Measurements from ENCODE around the gene SS18L1.
A peak's percentile ranks its signal among the peaks of the same experiment; 100 is the strongest.
"Not testable (repeated sequence)": the region's sequence is repeated elsewhere in the genome, so short reads cannot be mapped to it uniquely, and the experiment has no call there.

SS18L1 gene

DNA sequence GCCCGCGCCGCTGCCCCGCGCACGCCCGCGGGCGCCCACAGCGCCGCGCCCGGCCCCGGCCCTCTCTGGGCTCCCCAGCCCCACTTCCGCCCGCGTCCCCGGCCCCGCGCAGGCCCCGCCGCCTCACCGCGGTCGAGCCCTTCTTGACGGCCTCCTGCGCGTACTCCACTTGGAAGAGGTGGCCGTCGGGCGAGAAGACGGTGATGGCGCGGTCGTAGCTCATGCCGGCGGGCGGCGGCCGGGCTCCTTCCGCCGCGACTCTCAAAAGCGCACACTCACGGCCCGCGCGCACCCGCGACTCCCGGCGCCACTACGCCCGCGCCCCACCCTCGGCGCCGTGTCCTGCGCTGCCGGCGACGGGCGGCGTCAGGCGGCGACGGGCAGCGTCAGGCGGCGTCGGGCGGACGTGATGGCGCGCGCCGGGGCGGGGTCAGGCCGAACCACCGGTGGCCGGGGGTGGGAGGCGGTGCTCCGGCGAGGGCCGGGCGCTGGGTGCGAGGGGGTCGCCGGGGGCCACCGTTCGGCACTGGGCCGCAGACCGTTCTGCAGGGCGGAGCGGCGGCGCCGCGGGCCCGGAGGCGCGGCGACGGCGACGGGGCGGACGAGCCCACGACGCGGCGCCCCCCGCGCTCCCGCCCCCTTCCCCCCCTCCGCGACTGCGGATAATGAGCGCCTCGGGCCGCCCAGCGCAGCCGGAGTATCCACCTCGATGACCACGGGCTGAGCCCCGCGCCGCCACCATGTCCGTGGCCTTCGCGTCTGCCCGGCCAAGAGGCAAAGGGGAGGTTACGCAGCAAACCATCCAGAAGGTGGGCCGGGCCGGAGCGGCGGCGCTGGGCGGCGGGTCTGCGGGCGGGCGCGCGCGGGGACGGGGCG lies at the start of gene SS18L1, which contains the start of gene PSMA7:
Gene SS18L1, plus strand, starts transcription at position 689 of the 876 bp plus-strand sequence. Its CDS starts 52 bp downstream, at position 741.
Gene PSMA7, minus strand, starts transcription at position 314 of the 876 bp plus-strand sequence. Its CDS starts 91 bp downstream, at position 223.
- peak; percentile 96 for DNase-seq

DNA sequence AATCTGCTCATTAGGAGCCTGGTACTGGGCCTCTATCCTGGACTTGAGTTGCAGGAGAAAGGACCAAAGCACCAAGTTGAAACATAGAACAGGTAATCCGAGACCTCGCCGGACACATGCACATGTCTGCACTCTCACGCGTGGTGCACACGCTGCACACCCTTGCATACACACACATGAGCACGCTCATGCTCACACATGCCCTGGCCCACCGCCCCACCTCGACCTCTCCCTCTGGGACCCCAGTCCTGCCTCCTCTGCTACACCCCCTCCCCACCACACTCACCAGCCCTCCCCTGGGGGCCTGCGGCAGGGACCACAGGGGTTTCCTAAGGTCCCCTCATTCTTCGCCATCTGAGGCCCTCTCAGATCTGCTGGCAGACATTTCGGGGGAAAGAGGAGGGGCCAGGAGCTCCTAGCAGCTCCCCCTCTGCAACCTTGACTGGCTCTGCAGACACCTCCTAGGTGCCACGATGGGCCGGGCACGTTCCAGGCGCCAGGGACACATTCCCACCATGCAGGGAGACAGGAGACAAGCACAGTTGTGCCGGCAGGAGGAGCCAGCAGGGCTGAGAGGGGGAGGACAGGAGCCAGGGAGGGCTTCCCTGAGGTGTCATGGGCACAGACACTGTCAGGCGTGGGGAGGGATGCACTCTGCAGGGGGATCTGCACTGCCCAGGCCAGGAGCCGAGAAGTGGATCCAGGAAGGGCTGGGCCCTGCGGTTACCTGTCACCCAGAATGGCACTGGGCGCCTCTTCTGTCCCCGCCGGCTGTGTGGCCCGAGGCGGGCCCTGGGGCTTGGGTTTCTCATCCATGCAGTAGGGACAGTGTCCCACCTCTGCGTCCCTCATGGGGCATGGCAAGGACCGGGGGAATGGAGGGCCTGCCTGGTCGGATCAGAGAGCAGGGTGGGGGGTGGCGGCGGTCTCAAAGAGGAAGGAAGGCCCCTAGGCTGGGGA lies 46.9 kb upstream of the SS18L1 start:
- no peak for DNase-seq

DNA sequence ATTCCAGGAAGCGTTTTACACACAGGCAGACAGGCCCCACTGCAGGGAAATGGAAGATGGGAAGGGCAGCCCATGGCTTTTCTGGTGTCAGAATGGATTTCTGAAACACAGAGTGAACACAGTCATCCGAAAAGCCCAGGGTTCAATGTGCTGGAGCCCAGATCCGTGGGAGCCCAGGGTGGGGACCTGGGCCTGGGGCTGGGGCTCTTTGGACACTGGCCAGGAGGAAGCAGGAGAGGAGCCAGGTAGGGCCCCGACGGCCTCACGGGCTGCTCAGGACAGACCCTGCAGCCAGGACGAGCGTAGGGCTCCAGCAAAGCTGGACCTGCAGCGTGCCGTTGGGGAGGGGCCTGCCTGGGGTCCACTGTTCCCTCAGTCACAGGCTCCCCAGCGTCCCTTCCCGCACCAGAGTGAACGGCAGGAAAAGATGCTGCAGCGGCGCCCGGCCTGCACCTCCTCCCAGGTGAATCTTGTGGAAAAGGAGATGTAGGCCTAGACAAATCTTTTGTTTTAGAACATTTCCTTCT lies 45.6 kb upstream of the SS18L1 start:
- DNase-seq = no peak

- DNase-seq = no peak
Observed at GRCh38 chr20:62101078-62101477, 42.5 kb upstream of the SS18L1 start.

- no peak for DNase-seq
Observed at GRCh38 chr20:62103508-62104233, 39.9 kb upstream of the SS18L1 start.

DNA sequence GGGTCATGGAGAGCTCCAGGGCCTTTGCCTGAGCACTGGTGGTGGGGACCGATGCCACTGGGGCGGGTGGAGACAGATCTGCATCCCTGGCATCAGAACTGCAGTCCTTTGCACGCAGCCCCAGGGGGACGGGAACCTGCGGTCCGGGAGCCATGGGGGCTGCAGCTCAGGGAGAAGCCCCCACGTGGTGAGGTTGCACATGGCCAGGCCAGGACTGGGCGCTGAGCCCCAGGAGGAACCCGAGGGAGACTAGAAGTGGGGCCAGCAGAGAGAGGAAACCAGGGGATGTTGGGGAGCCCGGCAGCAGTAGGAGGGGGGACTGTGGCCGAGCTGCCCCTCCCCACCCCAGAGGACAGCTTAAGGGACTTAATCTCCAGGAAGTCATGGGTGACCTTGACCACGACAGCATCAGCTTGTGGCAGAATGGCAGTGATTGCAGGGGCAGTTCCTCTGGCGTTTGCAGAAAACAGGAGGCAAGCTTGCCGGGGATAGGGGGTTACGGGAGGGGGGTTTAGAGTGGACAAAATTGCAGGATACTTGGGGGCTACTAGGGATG lies 39.3 kb upstream of the SS18L1 start:
- no peak for DNase-seq

DNA sequence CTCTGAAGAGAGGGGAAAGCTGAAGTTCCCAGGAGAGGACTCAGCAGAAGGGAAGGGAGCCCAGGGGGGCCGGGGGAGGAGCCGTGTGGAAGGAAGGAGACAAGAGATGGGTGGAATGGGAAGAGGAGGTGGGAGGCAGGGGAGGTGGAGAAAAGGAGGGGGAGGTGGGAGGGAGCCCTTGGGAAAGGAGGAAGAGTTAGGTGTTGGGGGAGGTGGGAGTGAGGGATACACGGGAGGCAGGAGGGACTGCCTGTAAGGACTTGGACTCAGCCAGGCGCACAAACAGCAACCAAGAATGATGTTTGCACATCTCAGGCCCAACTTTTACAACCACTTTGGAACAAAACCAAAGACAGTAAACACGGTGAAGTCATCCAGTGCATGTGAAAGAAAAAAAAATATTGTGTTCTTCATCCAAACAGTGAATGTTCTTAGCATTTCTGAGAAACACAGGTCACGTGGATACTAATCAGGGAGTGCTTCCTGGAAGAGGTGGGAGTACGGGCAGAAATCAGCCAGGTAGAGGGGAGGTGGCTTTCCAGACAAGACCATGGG lies 38.7 kb upstream of the SS18L1 start:
- no peak for DNase-seq

DNA sequence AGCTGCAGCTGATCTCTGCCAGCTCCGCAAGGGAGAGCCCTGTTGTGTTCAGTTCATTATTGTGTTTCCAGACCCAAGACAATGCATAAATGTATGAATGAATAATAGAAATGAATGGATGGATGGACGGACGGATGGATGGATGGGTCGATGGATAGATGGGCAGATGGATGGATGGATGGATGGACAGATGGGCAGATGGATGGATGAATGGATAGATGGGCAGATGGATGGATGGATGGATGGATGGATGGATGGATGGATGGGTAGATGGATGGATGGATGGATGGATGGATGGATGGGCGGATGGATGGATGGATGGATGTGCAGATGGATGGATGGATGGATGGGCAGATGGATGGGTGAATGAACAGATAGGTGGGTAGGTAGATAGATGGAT lies 38.0 kb upstream of the SS18L1 start:
- DNase-seq = no peak

DNA sequence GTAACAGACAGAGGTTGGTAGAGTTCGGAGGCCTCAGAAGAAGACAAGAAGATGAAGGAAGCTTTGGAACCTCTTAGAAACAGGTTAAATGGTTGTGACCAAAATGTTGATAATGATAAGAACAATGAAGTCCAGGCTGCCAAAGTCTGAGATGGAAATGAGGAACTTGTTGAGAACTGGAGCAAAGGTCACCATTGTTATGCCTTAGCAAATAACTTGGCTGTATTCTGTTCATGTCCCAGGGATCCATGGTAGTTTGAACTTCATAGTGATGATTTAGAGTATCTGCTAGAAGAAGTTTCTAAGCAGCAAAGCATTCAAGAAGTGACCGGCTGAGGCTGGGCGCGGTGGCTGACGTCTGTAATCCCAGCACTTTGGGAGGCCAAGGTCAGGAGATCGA lies 32.4 kb upstream of the SS18L1 start:
- DNase-seq = peak; percentile 18

GRCh38 chr20:62112368-62112767 lies 31.2 kb upstream of the SS18L1 start:
- no peak for DNase-seq

DNA sequence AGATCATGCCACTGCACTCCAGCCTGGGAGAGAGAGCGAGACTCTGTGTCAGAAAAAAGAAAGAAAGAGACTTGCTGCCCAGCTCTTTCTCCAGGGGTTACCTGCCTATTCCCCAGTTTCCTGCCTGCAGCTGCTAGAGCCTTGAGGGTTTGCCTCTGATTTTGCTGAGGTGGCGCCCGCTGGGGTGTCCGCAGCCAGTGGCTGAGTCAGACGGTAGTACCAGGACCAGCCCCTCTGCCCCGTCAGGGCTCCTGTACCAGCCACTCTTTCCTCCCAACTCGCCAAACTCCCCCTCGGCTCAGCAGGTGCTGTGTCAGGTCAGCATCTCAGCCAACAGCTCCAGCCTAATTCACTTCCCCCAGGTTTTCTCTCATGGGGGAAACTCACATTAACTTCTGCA lies 28.7 kb upstream of the SS18L1 start:
- no peak for DNase-seq

DNA sequence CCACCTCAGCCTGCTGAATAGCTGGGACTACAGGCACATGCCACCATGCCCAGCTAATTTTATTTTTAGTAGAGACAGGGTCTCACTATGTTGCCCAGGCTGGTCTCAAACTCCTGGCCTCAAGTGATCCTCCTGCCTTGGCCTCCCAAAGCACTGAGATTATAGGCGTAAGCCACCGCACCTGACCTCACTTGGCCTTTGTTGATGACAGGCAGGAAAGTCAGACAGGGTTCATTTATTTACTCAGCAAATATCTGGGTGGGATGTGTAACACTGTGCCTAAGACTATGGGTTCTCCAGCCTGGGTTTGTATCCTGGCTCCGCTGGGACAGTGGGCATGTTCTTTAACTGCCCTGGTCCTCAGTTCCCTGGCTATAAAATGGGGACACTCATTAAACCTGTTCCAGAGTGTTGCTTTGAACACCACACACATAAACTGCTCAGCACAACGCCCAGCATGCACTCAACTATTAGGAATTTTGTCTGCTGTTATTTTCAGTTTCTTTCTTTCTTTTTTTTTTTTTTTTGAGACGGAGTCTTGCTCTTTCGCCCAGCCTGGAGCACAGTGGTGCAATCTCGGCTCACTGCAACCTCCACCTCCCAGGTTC lies 27.7 kb upstream of the SS18L1 start:
- DNase-seq = not testable (repeated sequence)

DNA sequence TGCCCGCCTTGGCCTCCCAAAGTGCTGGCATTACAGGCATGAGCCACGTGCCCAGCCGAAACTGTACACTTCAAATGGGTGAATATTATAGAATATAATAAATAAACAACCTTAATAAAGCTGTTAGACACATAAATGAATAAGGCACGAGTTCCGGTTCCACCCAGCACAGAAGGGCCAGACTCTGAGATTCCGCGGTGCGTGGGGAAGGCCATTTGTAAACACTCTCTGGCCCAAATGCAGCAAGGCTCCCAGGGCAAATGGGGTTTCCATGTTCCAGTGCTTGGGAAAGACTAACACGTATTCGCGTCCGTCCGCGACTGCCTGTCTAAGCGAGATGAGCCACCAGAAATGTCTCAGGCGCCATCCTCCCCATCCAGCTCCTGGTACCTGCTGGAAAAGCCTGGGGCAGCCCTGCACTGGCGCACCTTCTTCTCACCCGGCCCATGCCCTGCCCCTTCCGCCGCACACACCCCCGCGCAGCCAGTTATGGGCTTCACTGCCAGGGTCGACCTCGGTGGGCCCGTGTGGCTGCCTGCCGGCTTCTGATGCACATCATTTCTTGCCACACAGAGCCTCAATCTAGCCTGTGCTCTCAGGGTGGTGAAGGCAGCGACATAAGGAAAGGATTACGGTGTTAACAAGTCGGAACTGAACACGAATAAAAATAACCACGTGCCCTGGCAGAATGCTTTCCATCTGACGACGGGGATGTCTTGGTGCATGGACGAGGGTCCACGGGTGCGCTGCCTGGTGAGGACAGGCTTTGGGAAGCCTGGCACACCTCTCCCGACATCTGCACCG lies 26.8 kb upstream of the SS18L1 start:
- DNase-seq = no peak

DNA sequence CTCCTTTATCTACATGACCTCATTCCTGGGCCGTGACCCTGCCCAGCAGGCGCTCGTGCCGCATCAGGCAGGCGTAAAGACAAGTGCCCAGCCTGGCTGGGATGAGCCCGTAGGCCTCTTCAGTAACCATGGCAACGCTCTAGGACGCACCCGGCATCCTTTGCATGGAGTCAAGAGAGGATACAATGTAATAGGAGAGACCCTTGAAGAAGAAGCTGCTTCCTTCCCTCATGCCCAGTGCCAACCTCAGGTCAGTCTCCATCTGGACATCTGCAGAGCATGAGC lies 26.3 kb upstream of the SS18L1 start:
- peak; percentile 28 for DNase-seq

DNA sequence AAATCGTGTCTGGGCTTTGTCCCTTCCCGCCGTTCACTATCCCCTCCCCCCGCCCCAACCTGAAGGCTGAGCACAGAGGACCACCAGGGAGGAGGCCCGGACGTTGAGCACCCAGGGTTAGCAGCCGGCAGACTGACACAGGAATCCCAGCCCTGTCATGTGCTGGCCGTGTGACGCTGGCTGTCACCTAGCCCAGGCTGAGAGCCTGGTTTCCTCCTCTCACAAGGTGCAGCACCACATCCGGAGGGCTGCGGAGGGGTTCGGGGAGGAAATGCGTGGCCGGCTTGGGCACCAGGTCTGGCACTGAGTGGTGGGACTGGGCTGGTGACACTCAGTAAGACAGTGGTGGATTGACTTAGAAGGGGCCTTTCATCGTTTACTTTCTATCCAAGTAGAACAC lies 25.9 kb upstream of the SS18L1 start:
- peak; percentile 42 for DNase-seq

- DNase-seq = no peak
Observed at GRCh38 chr20:62118113-62119043, 25.2 kb upstream of the SS18L1 start.

- DNase-seq = no peak
Observed at GRCh38 chr20:62119115-62119514, 24.5 kb upstream of the SS18L1 start.

DNA sequence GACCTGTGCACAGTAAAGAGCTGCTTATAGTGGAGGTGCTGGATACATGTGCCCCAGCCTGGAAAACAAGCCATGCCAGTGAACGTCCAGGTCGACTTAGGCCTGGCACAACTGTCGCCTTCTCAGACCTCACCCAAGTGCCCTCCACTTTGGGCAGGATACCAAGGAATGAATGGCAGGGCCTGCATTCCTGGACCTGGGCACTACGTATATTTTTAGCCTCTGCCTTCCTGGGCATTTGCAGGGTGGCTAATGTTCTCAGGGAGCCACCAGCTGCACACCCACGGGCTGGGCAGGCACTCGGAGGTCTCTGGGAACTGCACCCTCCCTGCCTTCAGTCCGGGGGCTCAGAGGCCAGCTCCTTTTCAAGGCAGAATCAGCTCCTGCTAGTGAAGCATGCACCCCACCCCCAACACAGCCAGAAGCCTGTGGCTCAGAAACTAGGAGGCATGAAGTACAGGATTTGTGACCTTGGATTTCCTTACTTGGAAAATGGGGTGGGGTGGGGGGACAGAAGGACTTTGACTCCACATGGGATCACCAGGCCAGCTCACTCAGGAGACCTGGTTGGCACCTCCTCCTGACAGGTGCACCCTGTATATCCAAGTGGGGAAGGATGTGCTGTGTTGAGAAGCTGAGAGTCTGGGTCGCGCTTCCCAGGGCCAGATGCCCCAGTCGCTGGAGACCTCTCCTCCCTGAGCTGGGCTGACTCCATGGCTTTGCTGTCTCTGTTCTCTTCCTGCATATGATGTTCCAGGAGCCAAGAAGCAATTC lies 23.8 kb upstream of the SS18L1 start:
- DNase-seq = no peak

DNA sequence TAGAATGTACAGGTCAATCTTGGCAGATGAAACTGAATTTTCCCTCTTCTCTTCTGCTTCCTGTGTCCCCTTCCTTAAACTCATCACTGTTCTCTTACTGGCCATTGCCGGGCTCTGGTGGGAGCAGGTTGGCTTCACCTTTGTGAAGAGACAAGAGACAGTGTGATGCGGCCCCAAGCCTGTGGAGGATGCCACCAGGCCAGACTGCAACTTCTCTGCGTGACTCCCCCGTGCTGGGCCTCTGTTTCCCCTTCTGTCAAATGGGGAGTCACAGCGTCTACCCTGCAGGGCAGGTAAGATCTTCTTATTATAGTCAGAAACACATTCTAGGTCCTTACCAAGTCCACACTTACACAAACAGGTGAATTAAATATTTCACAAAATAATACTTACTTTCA lies 23.2 kb upstream of the SS18L1 start:
- no peak for DNase-seq

Measured in hematopoietic multipotent progenitor cell treated with erythropoietin and hydrocortisone succinate and interleukin-3 and kit ligand, for 4 days (in vitro differentiated cells).